SK-N-SH (cell line): Measurements from ENCODE around the gene E2F1. TPM values are rescaled to one million over a fixed set of nuclear protein-coding genes. Genes with fewer than 3 reads are reported as not detected.

Source experiments
- CTCF ChIA-PET: fragments of 300-600, 350-600 bp; formaldehyde crosslinking; extraction: SDS; loops from one replicate; lab custom pipeline; 2021; lab: Yijun Ruan, JAX
- POLR2A ChIA-PET: fragments of 350-600 bp; sonication (Branson Sonifier 250); formaldehyde crosslinking; extraction: SDS; loops from one replicate; lab custom pipeline; 2020; ENCODE audit warnings: antibody characterized with exemption, inconsistent platforms; lab: Yijun Ruan, JAX
- DNase-seq: peaks from one replicate; pipeline ENCODE4 v3.0.0; 2012
- H2AFZ ChIP-seq: fragments of 200-600 bp; sonication (generic); 2 replicates; pipeline ENCODE4 v1.8.1; 2016; ENCODE audit warnings: antibody characterized with exemption, mild to moderate bottlenecking, low read depth
- H3F3A ChIP-seq: fragments of 200-600 bp; sonication (generic); replicated peaks from 2 replicates; pipeline ENCODE3; 2016; ENCODE audit warnings: antibody characterized with exemption, mild to moderate bottlenecking; ENCODE audit not compliant: insufficient read depth
- H3K27ac ChIP-seq, 2 experiments: fragments of 200-500 bp in 1 of 2; fragments of 200-600 bp in 1 of 2; sonication (Bioruptor generic) in 1 of 2; sonication (generic), shearing (Covaris generic) in 1 of 2; 2 replicates each; pipeline versions ENCODE4 v1.5.1 to v1.6.1; 2014 to 2016; ENCODE audit warnings: low read depth in 2 of 2, inconsistent platforms in 1 of 2, low read length in 1 of 2, mild to moderate bottlenecking in 1 of 2, mixed read lengths in 1 of 2
- H3K27me3 ChIP-seq: fragments of 200-600 bp; sonication (generic), shearing (Covaris generic); 2 replicates; pipeline ENCODE4 v1.6.1; 2016; ENCODE audit warnings: mixed run types; ENCODE audit not compliant: insufficient read depth
- H3K36me3 ChIP-seq, 2 experiments: fragments of 200-500 bp in 1 of 2; fragments of 200-600 bp in 1 of 2; sonication (Bioruptor generic) in 1 of 2; sonication (generic) in 1 of 2; replicated peaks in 1 of 2; 2 replicates each; pipeline versions ENCODE3 to v1.5.1; 2014 to 2016; ENCODE audit warnings: low read length in 1 of 2, mild to moderate bottlenecking in 1 of 2; ENCODE audit not compliant: insufficient read depth in 2 of 2, control insufficient read depth in 1 of 2
- H3K4me1 ChIP-seq, 2 experiments: fragments of 200-500 bp in 1 of 2; fragments of 200-600 bp in 1 of 2; sonication (Bioruptor generic) in 1 of 2; sonication (generic), shearing (Covaris generic) in 1 of 2; 2 replicates each; pipeline versions ENCODE4 v1.5.1 to v1.6.1; 2014 to 2016; ENCODE audit warnings: low read depth in 1 of 2, low read length in 1 of 2, mixed run types in 1 of 2; ENCODE audit not compliant: insufficient read depth in 2 of 2, control insufficient read depth in 1 of 2
- H3K4me2 ChIP-seq: fragments of 200-600 bp; sonication (generic), shearing (Covaris generic); 2 replicates; pipeline ENCODE4 v1.6.1; 2017; ENCODE audit warnings: mixed run types
- H3K4me3 ChIP-seq, 2 experiments: fragments of 200-500 bp in 1 of 2; fragments of 200-600 bp in 1 of 2; sonication (Bioruptor generic) in 1 of 2; sonication (generic), shearing (Covaris generic) in 1 of 2; 2 replicates each; pipeline versions ENCODE4 v1.5.1 to v1.8.1; 2014 to 2016; ENCODE audit warnings: low read depth in 2 of 2, inconsistent platforms in 1 of 2, low read length in 1 of 2, mild to moderate bottlenecking in 1 of 2, mixed read lengths in 1 of 2, moderate library complexity in 1 of 2
- H3K79me2 ChIP-seq: fragments of 200-600 bp; sonication (generic); 2 replicates; pipeline ENCODE4 v1.8.1; 2017; ENCODE audit warnings: mild to moderate bottlenecking; ENCODE audit not compliant: insufficient read depth
- H3K9ac ChIP-seq: fragments of 200-600 bp; sonication (generic); 2 replicates; pipeline ENCODE4 v1.6.1; 2017; ENCODE audit warnings: mixed run types
- H3K9me2 ChIP-seq: fragments of 200-600 bp; sonication (generic); 2 replicates; pipeline ENCODE4 v1.6.1; 2017; ENCODE audit warnings: mixed run types
- H3K9me3 ChIP-seq: fragments of 200-600 bp; sonication (generic); 2 replicates; pipeline ENCODE4 v1.6.1; 2017; ENCODE audit warnings: mixed run types, mild to moderate bottlenecking, moderate library complexity
- H4K20me1 ChIP-seq: fragments of 200-600 bp; sonication (generic); 2 replicates; pipeline ENCODE4 v1.6.1; 2017; ENCODE audit warnings: mild to moderate bottlenecking, mixed run types; ENCODE audit not compliant: insufficient read depth
- CHD2 ChIP-seq: fragments of 150-350 bp; IDR thresholded peaks from 2 replicates; pipeline ENCODE4 v1.6.1; 2018; ENCODE audit warnings: low read length; ENCODE audit not compliant: partially characterized antibody
- ELF1 ChIP-seq: IDR thresholded peaks from 2 replicates; pipeline ENCODE4 v1.4.0; 2012
- FOSL2 ChIP-seq: IDR thresholded peaks from 2 replicates; pipeline ENCODE4 v1.4.0; 2012; ENCODE audit warnings: low read depth, mild to moderate bottlenecking, moderate library complexity, borderline replicate concordance
- FOXJ3 ChIP-seq: sonication (generic); formaldehyde crosslinking; IDR thresholded peaks from 2 replicates; pipeline ENCODE4 v1.5.1; 2020; ENCODE audit warnings: mild to moderate bottlenecking, missing genetic modification reagents
- FOXM1 ChIP-seq: IDR thresholded peaks from 2 replicates; pipeline ENCODE4 v1.4.0; 2012; ENCODE audit warnings: low read depth, mild to moderate bottlenecking
- MAX ChIP-seq: IDR thresholded peaks from 2 replicates; pipeline ENCODE4 v1.4.0; 2012; ENCODE audit warnings: low read depth
- MXI1 ChIP-seq: IDR thresholded peaks from 2 replicates; pipeline ENCODE4 v1.6.1; 2012; ENCODE audit warnings: mild to moderate bottlenecking, low read depth, low read length, improper control_type of control experiment
- NFIC ChIP-seq: IDR thresholded peaks from 2 replicates; pipeline ENCODE4 v1.4.0; 2012; ENCODE audit warnings: borderline replicate concordance
- POLR2AphosphoS5 ChIP-seq: IDR thresholded peaks from 2 replicates; pipeline ENCODE4 v1.6.1; 2012; ENCODE audit warnings: low read depth, low read length
- RAD21 ChIP-seq: IDR thresholded peaks from 2 replicates; pipeline ENCODE4 v1.6.1; 2012; ENCODE audit warnings: mild to moderate bottlenecking, low read length
- RFX5 ChIP-seq: IDR thresholded peaks from 2 replicates; pipeline ENCODE4 v1.6.1; 2012; ENCODE audit warnings: mild to moderate bottlenecking, improper control_type of control experiment, low read length
- RXRA ChIP-seq: IDR thresholded peaks from 2 replicates; pipeline ENCODE4 v1.4.0; 2012; ENCODE audit warnings: low read depth, mild to moderate bottlenecking, borderline replicate concordance
- SIN3A ChIP-seq: IDR thresholded peaks from 2 replicates; pipeline ENCODE4 v1.6.1; 2012; ENCODE audit warnings: low read depth, mild to moderate bottlenecking, low read length, moderate library complexity, borderline replicate concordance
- SMC3 ChIP-seq: IDR thresholded peaks from 2 replicates; pipeline ENCODE4 v1.6.1; 2012; ENCODE audit warnings: low read depth, low read length, improper control_type of control experiment
- TCF12 ChIP-seq: IDR thresholded peaks from 2 replicates; pipeline ENCODE4 v1.4.0; 2012
- TEAD4 ChIP-seq: IDR thresholded peaks from 2 replicates; pipeline ENCODE4 v1.4.0; 2012; ENCODE audit warnings: mild to moderate bottlenecking, borderline replicate concordance; ENCODE audit not compliant: insufficient read depth
- USF1 ChIP-seq: IDR thresholded peaks from 2 replicates; pipeline ENCODE4 v1.4.0; 2012; ENCODE audit warnings: low read depth, borderline replicate concordance
- ZBTB33 ChIP-seq: IDR thresholded peaks from 2 replicates; pipeline ENCODE4 v1.4.0; 2012; ENCODE audit warnings: low read depth, borderline replicate concordance
- WGBS: methylation state at CpG from one replicate; pipeline ENCODE4 v1.1.6; 2017; ENCODE audit warnings: low lambda C conversion rate; 5-methylcytosine and 5-hydroxymethylcytosine counted together
- polyA plus RNA-seq, 3 experiments: library from polyadenylated mRNA; depleted of rRNA; stranded (reverse); fragments of >200 nt; gene quantifications; 2 replicates each; pipeline ENCODE4 v1.2.3, GENCODE V29; 2012
- TF ChIP-seq, protein P1 (sequence below): fragments of 150-350 bp; IDR thresholded peaks from 2 replicates; pipeline ENCODE4 v1.6.1; 2016; ENCODE audit warnings: mild to moderate bottlenecking, low read depth, low read length
- TF ChIP-seq, protein P2 (sequence below): fragments of 200-600 bp; sonication (generic); IDR thresholded peaks from 2 replicates; pipeline ENCODE4 v1.6.1; 2017; ENCODE audit warnings: antibody characterized with exemption, mild to moderate bottlenecking, moderate library complexity

The E2F1 gene
- polyA plus RNA-seq, 1 of the 3 experiments (the other 2 are of a cell fraction): 15.0 TPM

GRCh38 chr20:33653218-33653899, 32.8 kb downstream of the E2F1 start:
- Histone ChIP-seq H3F3A (peaks cover 14% of the 10 kb centered on the region), H3K4me1 (peaks cover 1 to 39% of the 10 kb centered on the region in 2 experiments; a peak in 2 of 4 replicates), H3K4me2 (no peak overlapping the region), H3K9me3 (no peaks in the 10 kb centered on the region), H3K4me3 (peak overlapping the region in 1 of 2 experiments; percentile 23; a peak in 1 of 4 replicates), H3K9ac (no peak overlapping the region), H3K9me2 (no peaks in the 10 kb centered on the region), H2AFZ (no peak overlapping the region), H3K27ac (peak overlapping the region in 1 of 2 experiments; percentile 17; a peak in 1 of 4 replicates), H4K20me1 (peaks cover 8% of the 10 kb centered on the region), H3K79me2 (no peaks in the 10 kb centered on the region), H3K27me3 (no peaks in the 10 kb centered on the region), H3K36me3 (peaks cover 0 to 3% of the 10 kb centered on the region in 2 experiments)
- WGBS: 70% methylated on average over 15 of the region's 16 CpGs
- peak; percentile 88 for DNase-seq
- TF ChIP-seq RXRA: no peak
- no peak for TF ChIP-seq TEAD4
- TF ChIP-seq FOSL2: no peak
- TF ChIP-seq, protein P1, sequence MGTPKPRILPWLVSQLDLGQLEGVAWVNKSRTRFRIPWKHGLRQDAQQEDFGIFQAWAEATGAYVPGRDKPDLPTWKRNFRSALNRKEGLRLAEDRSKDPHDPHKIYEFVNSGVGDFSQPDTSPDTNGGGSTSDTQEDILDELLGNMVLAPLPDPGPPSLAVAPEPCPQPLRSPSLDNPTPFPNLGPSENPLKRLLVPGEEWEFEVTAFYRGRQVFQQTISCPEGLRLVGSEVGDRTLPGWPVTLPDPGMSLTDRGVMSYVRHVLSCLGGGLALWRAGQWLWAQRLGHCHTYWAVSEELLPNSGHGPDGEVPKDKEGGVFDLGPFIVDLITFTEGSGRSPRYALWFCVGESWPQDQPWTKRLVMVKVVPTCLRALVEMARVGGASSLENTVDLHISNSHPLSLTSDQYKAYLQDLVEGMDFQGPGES: no peak
- TF ChIP-seq MAX: no peak
- TF ChIP-seq FOXJ3 (CRISPR knock-in tag): no peak
- no peak for TF ChIP-seq MXI1
- no peak for TF ChIP-seq RFX5
- TF ChIP-seq, protein P2, sequence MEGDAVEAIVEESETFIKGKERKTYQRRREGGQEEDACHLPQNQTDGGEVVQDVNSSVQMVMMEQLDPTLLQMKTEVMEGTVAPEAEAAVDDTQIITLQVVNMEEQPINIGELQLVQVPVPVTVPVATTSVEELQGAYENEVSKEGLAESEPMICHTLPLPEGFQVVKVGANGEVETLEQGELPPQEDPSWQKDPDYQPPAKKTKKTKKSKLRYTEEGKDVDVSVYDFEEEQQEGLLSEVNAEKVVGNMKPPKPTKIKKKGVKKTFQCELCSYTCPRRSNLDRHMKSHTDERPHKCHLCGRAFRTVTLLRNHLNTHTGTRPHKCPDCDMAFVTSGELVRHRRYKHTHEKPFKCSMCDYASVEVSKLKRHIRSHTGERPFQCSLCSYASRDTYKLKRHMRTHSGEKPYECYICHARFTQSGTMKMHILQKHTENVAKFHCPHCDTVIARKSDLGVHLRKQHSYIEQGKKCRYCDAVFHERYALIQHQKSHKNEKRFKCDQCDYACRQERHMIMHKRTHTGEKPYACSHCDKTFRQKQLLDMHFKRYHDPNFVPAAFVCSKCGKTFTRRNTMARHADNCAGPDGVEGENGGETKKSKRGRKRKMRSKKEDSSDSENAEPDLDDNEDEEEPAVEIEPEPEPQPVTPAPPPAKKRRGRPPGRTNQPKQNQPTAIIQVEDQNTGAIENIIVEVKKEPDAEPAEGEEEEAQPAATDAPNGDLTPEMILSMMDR: peak; percentile 82
- TF ChIP-seq NFIC: no peak
- no peak for TF ChIP-seq FOXM1
- TF ChIP-seq CHD2: peak; percentile 48
- TF ChIP-seq POLR2AphosphoS5: 0 out of 2 replicates have a peak, but pooled peaks have one; percentile 27
- TF ChIP-seq ZBTB33: no peak
- TF ChIP-seq TCF12: no peak
- no peak for TF ChIP-seq USF1
- no peak for TF ChIP-seq SIN3A
- TF ChIP-seq ELF1: no peak
- TF ChIP-seq SMC3: peak; percentile 94
- TF ChIP-seq RAD21: peak; percentile 96
- CTCF ChIA-PET: interaction anchor here (0.6 to 9.2 kb wide), 30 partner anchors 11 to 252 kb away, joined by 3 to 114 read pairs (median 4); partner anchors contain the start of genes ACTL10, C20orf144, CBFA2T2 and CDK5RAP1
- POLR2A ChIA-PET: interaction anchor here (0.7 to 2.8 kb wide), 7 partner anchors 11 to 252 kb away, joined by 3 to 17 read pairs (median 3); partner anchors contain the start of genes ACTL10, CBFA2T2, CDK5RAP1 and ZNF341
